K562 (cell line): Measurements from ENCODE around the gene CPED1. TPM values are rescaled to one million over a fixed set of nuclear protein-coding genes. Genes with fewer than 3 reads are reported as not detected.

Experiments used
- BCL6 ChIP-seq: fragments of 250-450 bp; sonication (Bioruptor Pico); IDR thresholded peaks from 2 replicates; pipeline ENCODE4 v1.4.0; 2020
- FOXK2 ChIP-seq, 2 experiments: fragments of 450-650 bp; IDR thresholded peaks in 1 of 2; conservative IDR thresholded peaks in 1 of 2; 2 replicates each; pipeline ENCODE4 v1.6.1; 2016; ENCODE audit warnings: low read depth in 2 of 2, mild to moderate bottlenecking in 1 of 2
- NCOA6 ChIP-seq: fragments of 450-650 bp; IDR thresholded peaks from 2 replicates; pipeline ENCODE4 v1.6.1; 2017; ENCODE audit warnings: mild to moderate bottlenecking
- NR4A1 ChIP-seq, 2 experiments: fragments of 250-450 bp in 1 of 2; fragments of 450-650 bp in 1 of 2; sonication (Bioruptor Pico) in 1 of 2; IDR thresholded peaks; 2 replicates each; pipeline versions ENCODE4 v1.4.0 to v1.6.1; 2016 to 2020; ENCODE audit warnings: mild to moderate bottlenecking in 2 of 2, missing compliant biosample characterization in 1 of 2, missing genetic modification characterization in 1 of 2, moderate library complexity in 1 of 2
- TBL1XR1 ChIP-seq, 2 experiments: IDR thresholded peaks; 2 replicates each; pipeline ENCODE4 v1.6.1; 2012; ENCODE audit warnings: improper control_type of control experiment in 2 of 2, low read length in 2 of 2, mild to moderate bottlenecking in 1 of 2
- TOE1 ChIP-seq, 2 experiments: fragments of 450-650 bp in 1 of 2; sonication (generic) in 1 of 2; formaldehyde crosslinking in 1 of 2; IDR thresholded peaks; 2 replicates each; pipeline versions ENCODE4 v1.7.1 to v1.8.0; 2016 to 2022; ENCODE audit warnings: borderline replicate concordance in 2 of 2, mild to moderate bottlenecking in 2 of 2, antibody characterized with exemption in 1 of 2, inconsistent platforms in 1 of 2, low read depth in 1 of 2, missing genetic modification reagents in 1 of 2, moderate library complexity in 1 of 2
- polyA plus RNA-seq, 8 experiments: library from polyadenylated mRNA; depleted of rRNA in 4 of 8; stranded (reverse) in 5 of 8; unstranded in 3 of 8; fragments of >200 nt; fragmentation: Nextera tagmentation in 2 of 8; fragmentation: Illumina TruSeq in 1 of 8; extraction: Ambion mirVana in 2 of 8; extraction: Trizol in 1 of 8; gene quantifications; 2 replicates each; pipeline versions ENCODE4 v1.2.1 to v1.2.3, GENCODE V29; 2011 to 2014; ENCODE audit warnings: inconsistent platforms in 1 of 8, missing spikeins in 1 of 8
- total RNA-seq, 7 experiments: library from RNA; depleted of rRNA in 6 of 7; stranded (reverse); fragments of >200 nt in 6 of 7; fragmentation: Illumina TruSeq in 2 of 7; extraction: Trizol in 2 of 7; gene quantifications; 2 replicates each; pipeline versions ENCODE4 v1.2.1 to v1.2.3, GENCODE V29; 2011 to 2021; ENCODE audit warnings: low replicate concordance in 1 of 7
- TF ChIP-seq, protein P1 (sequence below): sonication (generic); formaldehyde crosslinking; IDR thresholded peaks from 2 replicates; pipeline ENCODE4 v1.8.0; 2022; ENCODE audit warnings: mild to moderate bottlenecking, low read depth, missing genetic modification reagents
- TF ChIP-seq, protein P2 (sequence below): fragments of 450-650 bp; IDR thresholded peaks from 2 replicates; pipeline ENCODE4 v1.6.1; 2016; ENCODE audit warnings: low read depth
- TF ChIP-seq, protein P3 (sequence below), 2 experiments: fragments of 450-650 bp; IDR thresholded peaks; 2 replicates each; pipeline ENCODE4 v1.6.1; 2016
- TF ChIP-seq, protein P4 (sequence below): sonication (generic); formaldehyde crosslinking; IDR thresholded peaks from 2 replicates; pipeline ENCODE4 v1.8.0; 2022; ENCODE audit warnings: mild to moderate bottlenecking, missing genetic modification reagents, borderline replicate concordance

CPED1 gene
- total and polyA plus RNA-seq, 9 of the 15 experiments (the other 6 are each of a cell fraction or from before 2014, with no cell fraction given) = 195 to 393 (median 290) TPM

DNA sequence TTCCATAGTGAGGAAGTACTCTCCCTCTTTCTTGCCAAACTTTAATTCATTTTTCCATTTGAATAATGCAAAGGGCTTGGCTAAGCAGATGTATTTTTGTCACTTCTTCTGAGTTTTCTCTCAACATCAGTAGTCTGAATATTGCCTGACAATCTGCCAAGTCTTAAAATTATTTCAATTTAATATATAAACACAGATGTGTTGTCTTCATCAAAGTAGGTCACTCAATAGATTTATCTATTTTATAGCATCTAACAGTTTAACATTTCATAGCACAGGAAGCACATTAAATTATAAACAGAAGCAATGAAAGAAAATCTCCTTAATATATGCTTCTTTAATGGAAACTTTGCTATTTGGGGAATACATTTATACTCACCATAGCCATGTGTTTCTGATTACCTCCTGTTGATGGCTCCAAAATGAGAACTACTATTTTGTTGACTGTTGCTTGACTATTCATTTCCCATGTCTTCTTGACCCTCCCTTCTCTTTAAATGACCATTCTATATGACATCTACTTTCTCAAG lies 4.5 kb downstream of the CPED1 start (continued):
- TF ChIP-seq, protein P1, sequence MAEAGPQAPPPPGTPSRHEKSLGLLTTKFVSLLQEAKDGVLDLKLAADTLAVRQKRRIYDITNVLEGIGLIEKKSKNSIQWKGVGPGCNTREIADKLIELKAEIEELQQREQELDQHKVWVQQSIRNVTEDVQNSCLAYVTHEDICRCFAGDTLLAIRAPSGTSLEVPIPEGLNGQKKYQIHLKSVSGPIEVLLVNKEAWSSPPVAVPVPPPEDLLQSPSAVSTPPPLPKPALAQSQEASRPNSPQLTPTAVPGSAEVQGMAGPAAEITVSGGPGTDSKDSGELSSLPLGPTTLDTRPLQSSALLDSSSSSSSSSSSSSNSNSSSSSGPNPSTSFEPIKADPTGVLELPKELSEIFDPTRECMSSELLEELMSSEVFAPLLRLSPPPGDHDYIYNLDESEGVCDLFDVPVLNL (CRISPR knock-in tag) = no peak
- TF ChIP-seq, protein P2, sequence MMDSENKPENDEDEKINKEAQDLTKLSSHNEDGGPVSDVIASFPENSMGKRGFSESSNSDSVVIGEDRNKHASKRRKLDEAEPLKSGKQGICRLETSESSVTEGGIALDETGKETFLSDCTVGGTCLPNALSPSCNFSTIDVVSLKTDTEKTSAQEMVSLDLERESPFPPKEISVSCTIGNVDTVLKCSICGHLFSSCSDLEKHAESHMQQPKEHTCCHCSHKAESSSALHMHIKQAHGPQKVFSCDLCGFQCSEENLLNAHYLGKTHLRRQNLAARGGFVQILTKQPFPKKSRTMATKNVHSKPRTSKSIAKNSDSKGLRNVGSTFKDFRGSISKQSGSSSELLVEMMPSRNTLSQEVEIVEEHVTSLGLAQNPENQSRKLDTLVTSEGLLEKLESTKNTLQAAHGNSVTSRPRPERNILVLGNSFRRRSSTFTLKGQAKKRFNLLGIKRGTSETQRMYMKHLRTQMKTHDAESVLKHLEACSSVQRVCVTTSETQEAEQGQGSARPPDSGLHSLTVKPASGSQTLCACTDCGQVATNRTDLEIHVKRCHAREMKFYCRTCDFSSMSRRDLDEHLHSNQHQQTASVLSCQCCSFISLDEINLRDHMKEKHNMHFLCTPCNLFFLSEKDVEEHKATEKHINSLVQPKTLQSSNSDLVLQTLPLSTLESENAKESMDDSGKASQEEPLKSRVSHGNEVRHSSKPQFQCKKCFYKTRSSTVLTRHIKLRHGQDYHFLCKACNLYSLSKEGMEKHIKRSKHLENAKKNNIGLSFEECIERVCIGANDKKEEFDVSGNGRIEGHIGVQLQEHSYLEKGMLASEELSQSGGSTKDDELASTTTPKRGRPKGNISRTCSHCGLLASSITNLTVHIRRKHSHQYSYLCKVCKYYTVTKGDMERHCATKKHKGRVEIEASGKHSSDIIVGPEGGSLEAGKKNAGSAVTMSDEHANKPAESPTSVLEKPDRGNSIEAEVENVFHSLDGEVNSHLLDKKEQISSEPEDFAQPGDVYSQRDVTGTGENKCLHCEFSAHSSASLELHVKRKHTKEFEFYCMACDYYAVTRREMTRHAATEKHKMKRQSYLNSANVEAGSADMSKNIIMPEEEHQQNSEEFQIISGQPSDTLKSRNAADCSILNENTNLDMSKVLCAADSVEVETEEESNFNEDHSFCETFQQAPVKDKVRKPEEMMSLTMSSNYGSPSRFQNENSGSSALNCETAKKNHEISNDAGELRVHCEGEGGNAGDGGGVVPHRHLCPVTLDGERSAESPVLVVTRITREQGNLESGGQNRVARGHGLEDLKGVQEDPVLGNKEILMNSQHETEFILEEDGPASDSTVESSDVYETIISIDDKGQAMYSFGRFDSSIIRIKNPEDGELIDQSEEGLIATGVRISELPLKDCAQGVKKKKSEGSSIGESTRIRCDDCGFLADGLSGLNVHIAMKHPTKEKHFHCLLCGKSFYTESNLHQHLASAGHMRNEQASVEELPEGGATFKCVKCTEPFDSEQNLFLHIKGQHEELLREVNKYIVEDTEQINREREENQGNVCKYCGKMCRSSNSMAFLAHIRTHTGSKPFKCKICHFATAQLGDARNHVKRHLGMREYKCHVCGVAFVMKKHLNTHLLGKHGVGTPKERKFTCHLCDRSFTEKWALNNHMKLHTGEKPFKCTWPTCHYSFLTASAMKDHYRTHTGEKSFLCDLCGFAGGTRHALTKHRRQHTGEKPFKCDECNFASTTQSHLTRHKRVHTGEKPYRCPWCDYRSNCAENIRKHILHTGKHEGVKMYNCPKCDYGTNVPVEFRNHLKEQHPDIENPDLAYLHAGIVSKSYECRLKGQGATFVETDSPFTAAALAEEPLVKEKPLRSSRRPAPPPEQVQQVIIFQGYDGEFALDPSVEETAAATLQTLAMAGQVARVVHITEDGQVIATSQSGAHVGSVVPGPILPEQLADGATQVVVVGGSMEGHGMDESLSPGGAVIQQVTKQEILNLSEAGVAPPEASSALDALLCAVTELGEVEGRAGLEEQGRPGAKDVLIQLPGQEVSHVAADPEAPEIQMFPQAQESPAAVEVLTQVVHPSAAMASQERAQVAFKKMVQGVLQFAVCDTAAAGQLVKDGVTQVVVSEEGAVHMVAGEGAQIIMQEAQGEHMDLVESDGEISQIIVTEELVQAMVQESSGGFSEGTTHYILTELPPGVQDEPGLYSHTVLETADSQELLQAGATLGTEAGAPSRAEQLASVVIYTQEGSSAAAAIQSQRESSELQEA = no peak
- TF ChIP-seq NCOA6 = 0 out of 2 replicates have a peak, but pooled peaks have one; percentile 11
- TF ChIP-seq, protein P3, sequence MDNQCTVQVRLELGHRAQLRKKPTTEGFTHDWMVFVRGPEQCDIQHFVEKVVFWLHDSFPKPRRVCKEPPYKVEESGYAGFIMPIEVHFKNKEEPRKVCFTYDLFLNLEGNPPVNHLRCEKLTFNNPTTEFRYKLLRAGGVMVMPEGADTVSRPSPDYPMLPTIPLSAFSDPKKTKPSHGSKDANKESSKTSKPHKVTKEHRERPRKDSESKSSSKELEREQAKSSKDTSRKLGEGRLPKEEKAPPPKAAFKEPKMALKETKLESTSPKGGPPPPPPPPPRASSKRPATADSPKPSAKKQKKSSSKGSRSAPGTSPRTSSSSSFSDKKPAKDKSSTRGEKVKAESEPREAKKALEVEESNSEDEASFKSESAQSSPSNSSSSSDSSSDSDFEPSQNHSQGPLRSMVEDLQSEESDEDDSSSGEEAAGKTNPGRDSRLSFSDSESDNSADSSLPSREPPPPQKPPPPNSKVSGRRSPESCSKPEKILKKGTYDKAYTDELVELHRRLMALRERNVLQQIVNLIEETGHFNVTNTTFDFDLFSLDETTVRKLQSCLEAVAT (IDR thresholded peaks at IDR 0.05) = 0 out of 4 replicates have a peak, but pooled peaks of 1 of the 2 experiments have one; percentile 19
- TF ChIP-seq NR4A1 (CRISPR knock-in tag; IDR thresholded peaks at IDR 0.05) = no peak
- 0 out of 2 replicates have a peak, but pooled peaks have one; percentile 19 for TF ChIP-seq NR4A1 (tag; IDR thresholded peaks at IDR 0.05)
- TF ChIP-seq FOXK2 (conservative IDR thresholded peaks at IDR 0.05 in 1 of 2, IDR thresholded peaks at IDR 0.05 in 1 of 2; ENCODE audit: low read depth in 2 of 2) = peak; percentile 36 to 39; a peak in 1 of 4 replicates
- no peak for TF ChIP-seq TOE1 (IDR thresholded peaks at IDR 0.05; ENCODE audit: borderline replicate concordance)
- no peak for TF ChIP-seq TOE1 (CRISPR knock-in tag; IDR thresholded peaks at IDR 0.05; ENCODE audit: borderline replicate concordance, low read depth)
- TF ChIP-seq BCL6 = no peak
- peak in 1 of 2 experiments; percentile 7; a peak in 1 of 4 replicates for TF ChIP-seq TBL1XR1 (IDR thresholded peaks at IDR 0.05; ENCODE audit: low read length in 2 of 2)
- TF ChIP-seq, protein P4, sequence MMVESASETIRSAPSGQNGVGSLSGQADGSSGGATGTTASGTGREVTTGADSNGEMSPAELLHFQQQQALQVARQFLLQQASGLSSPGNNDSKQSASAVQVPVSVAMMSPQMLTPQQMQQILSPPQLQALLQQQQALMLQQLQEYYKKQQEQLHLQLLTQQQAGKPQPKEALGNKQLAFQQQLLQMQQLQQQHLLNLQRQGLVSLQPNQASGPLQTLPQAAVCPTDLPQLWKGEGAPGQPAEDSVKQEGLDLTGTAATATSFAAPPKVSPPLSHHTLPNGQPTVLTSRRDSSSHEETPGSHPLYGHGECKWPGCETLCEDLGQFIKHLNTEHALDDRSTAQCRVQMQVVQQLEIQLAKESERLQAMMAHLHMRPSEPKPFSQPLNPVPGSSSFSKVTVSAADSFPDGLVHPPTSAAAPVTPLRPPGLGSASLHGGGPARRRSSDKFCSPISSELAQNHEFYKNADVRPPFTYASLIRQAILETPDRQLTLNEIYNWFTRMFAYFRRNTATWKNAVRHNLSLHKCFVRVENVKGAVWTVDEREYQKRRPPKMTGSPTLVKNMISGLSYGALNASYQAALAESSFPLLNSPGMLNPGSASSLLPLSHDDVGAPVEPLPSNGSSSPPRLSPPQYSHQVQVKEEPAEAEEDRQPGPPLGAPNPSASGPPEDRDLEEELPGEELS (CRISPR knock-in tag) = no peak
